Measurements from ENCODE around the gene AXIN2. TPM values are rescaled to one million over a fixed set of nuclear protein-coding genes. Genes with fewer than 3 reads are reported as not detected.

AXIN2 gene
- polyA plus RNA-seq, 1 donor from 2014 or later: 26.7 TPM

GRCh38 chr17:65482201-65482600 is 79.2 kb downstream of the AXIN2 start:
- Histone ChIP-seq H3K9ac (ENCODE audit: low read length) (no peak overlapping the region), H3K4me2 (ENCODE audit: low read length) (no peak overlapping the region), H3K27me3 (ENCODE audit: insufficient read depth, low read depth, low read length) (no peaks in the 10 kb centered on the region), H3K4me3 (ENCODE audit: low read length) (no peak overlapping the region), H4K20me1 (ENCODE audit: insufficient read depth) (no peaks in the 10 kb centered on the region), H3K36me3 (ENCODE audit: insufficient read depth, low read length) (no peaks in the 10 kb centered on the region), H3K9me3 (ENCODE audit: low read length) (no peaks in the 10 kb centered on the region), H3F3A (ENCODE audit: insufficient read depth, low read length, poor library complexity, severe bottlenecking) (no peaks in the 10 kb centered on the region), H2AFZ (ENCODE audit: low read depth, low read length) (no peak overlapping the region), H3K79me2 (replicated peaks; ENCODE audit: insufficient read depth, low read length) (no peaks in the 10 kb centered on the region), H3K27ac (ENCODE audit: low read length) (no peak overlapping the region), H3K9me2 (ENCODE audit: insufficient read depth, low read length) (no peaks in the 10 kb centered on the region)
- TF ChIP-seq EP300 (conservative IDR thresholded peaks at IDR 0.05; ENCODE audit: poor library complexity, severe bottlenecking): no peak
- TF ChIP-seq CTCF (IDR thresholded peaks at IDR 0.05; ENCODE audit: poor library complexity, severe bottlenecking): no peak
- no peak for TF ChIP-seq TAF1 (IDR thresholded peaks at IDR 0.05; ENCODE audit: low read depth)
- TF ChIP-seq EZH2 (IDR thresholded peaks at IDR 0.05; ENCODE audit: borderline replicate concordance, insufficient read depth, low read length, poor library complexity, severe bottlenecking): no peak
- TF ChIP-seq RAD21 (conservative IDR thresholded peaks at IDR 0.05): no peak
- no peak for TF ChIP-seq REST (IDR thresholded peaks at IDR 0.05; ENCODE audit: borderline replicate concordance)
- TF ChIP-seq SMC3 (conservative IDR thresholded peaks at IDR 0.05; ENCODE audit: poor library complexity): no peak
- no peak for TF ChIP-seq POLR2AphosphoS5 (IDR thresholded peaks at IDR 0.05)
- no peak for TF ChIP-seq MXI1 (conservative IDR thresholded peaks at IDR 0.05; ENCODE audit: poor library complexity, severe bottlenecking)

- H3K36me3 ChIP-seq (ENCODE audit: insufficient read depth, low read length): no peaks in the 10 kb centered on the region
- no peaks in the 10 kb centered on the region for H3K9me2 ChIP-seq (ENCODE audit: insufficient read depth, low read length)
- no peak overlapping the region for H2AFZ ChIP-seq (ENCODE audit: low read depth, low read length)
- H3K4me2 ChIP-seq (ENCODE audit: low read length): no peak overlapping the region
- no peak for TF ChIP-seq POLR2AphosphoS5 (IDR thresholded peaks at IDR 0.05)
- TF ChIP-seq REST (IDR thresholded peaks at IDR 0.05; ENCODE audit: borderline replicate concordance): no peak
- TF ChIP-seq EP300 (conservative IDR thresholded peaks at IDR 0.05; ENCODE audit: poor library complexity, severe bottlenecking): no peak
- no peak for TF ChIP-seq EZH2 (IDR thresholded peaks at IDR 0.05; ENCODE audit: borderline replicate concordance, insufficient read depth, low read length, poor library complexity, severe bottlenecking)
- TF ChIP-seq CTCF (IDR thresholded peaks at IDR 0.05; ENCODE audit: poor library complexity, severe bottlenecking): no peak
- TF ChIP-seq RAD21 (conservative IDR thresholded peaks at IDR 0.05): no peak
- no peak for TF ChIP-seq SMC3 (conservative IDR thresholded peaks at IDR 0.05; ENCODE audit: poor library complexity)
- no peak for TF ChIP-seq TAF1 (IDR thresholded peaks at IDR 0.05; ENCODE audit: low read depth)
- no peak for TF ChIP-seq MXI1 (conservative IDR thresholded peaks at IDR 0.05; ENCODE audit: poor library complexity, severe bottlenecking)
- no peak overlapping the region for H3K4me3 ChIP-seq (ENCODE audit: low read length)
- H3F3A ChIP-seq (ENCODE audit: insufficient read depth, low read length, poor library complexity, severe bottlenecking): no peaks in the 10 kb centered on the region
- no peaks in the 10 kb centered on the region for H3K79me2 ChIP-seq (replicated peaks; ENCODE audit: insufficient read depth, low read length)
- no peak overlapping the region for H3K27ac ChIP-seq (ENCODE audit: low read length)
- H4K20me1 ChIP-seq (ENCODE audit: insufficient read depth): no peaks in the 10 kb centered on the region
- H3K9me3 ChIP-seq (ENCODE audit: low read length): no peaks in the 10 kb centered on the region
- no peaks in the 10 kb centered on the region for H3K27me3 ChIP-seq (ENCODE audit: insufficient read depth, low read depth, low read length)
- no peak overlapping the region for H3K9ac ChIP-seq (ENCODE audit: low read length)
These were observed 82.2 kb downstream of the AXIN2 start for GRCh38 chr17:65479282-65479681.
